ENCODE measurements around the gene NCOR2. TPM values are rescaled to one million over a fixed set of nuclear protein-coding genes. Genes with fewer than 3 reads are reported as not detected.
A peak's percentile ranks its signal among the peaks of the same experiment; 100 is the strongest.

The NCOR2 gene
- total and polyA plus RNA-seq, 2 of the 4 experiments (the other 2 are of a cell fraction) = 12.9 to 40.8 TPM

DNA sequence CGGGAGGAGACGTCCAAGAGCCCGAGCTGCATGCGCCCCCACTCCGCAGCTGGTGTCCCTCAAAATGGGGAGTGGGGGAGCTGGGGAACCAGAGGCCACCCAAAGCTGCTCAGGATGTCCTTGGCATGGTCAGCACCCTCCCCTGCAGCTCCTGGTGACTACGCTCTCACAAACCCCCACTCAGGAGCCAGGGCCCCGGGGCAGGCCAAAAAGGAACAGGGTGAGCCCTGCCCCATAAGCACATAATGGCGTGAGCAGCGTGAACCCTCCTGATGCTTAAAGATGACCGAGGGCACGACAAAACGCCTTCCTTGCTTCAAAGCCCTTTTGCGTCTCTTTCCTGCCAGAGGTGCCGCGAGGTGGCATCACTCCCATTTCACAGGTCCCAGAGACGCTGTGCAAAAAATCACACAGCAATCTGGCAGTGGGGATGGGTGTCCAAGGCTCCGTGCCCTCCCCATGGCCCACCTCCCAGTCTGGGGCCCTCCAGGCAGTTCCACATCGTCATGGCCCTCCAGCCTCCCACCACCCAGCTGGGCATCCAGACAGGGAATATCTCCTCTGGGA is 13.5 kb downstream of the NCOR2 start:
- 100% methylated on average over 6 of the region's 18 CpGs; no CpG with 5 or more reads in 1 of the 2 experiments for WGBS, 2 experiments (ENCODE audit: extremely low coverage in 2 of 2, insufficient read length in 1 of 2)
- intact Hi-C loops (cut with micrococcal nuclease) = no loop called here
- H3K9me1 ChIP-seq (ENCODE audit: insufficient read depth, low read length) = peaks cover 12% of the 10 kb centered on the region; the same call in 1 of the 2 replicates
- H3K9ac ChIP-seq (ENCODE audit: low read depth, low read length) = no peak overlapping the region
- BruUV-seq (replicated peaks) = no TSS peak
- peaks cover 100% of the 10 kb centered on the region for H4K20me1 ChIP-seq (ENCODE audit: insufficient read depth, low read length)
- ChIA-PET CTCF (no interaction called here), POLR2A (ENCODE audit: unreplicated experiment) (no interaction called here)
- H3K18ac ChIP-seq (ENCODE audit: low read depth, low read length) = no peak overlapping the region
- H3K4me2 ChIP-seq (ENCODE audit: low read depth, low read length) = no peak overlapping the region
- H3K27ac ChIP-seq (ENCODE audit: insufficient read depth, low read length) = no peak overlapping the region
- H2BK120ac ChIP-seq (ENCODE audit: low read depth, low read length) = no peak overlapping the region
- peaks cover 18 to 93% of the 10 kb centered on the region in 2 experiments for H3K79me1 ChIP-seq (ENCODE audit: low read depth in 1 of 2, low read length in 2 of 2)
- TF ChIP-seq RCOR1 (IDR thresholded peaks at IDR 0.05; ENCODE audit: insufficient replicate concordance, low read length) = no peak
- no peak for TF ChIP-seq BHLHE40 (IDR thresholded peaks at IDR 0.05; ENCODE audit: low read depth, low read length)
- no peak for TF ChIP-seq POLR2A (IDR thresholded peaks at IDR 0.05; ENCODE audit: low read depth, low read length)
- no peak for TF ChIP-seq CEBPB (IDR thresholded peaks at IDR 0.05; ENCODE audit: low read depth, low read length)
- TF ChIP-seq, protein P1, sequence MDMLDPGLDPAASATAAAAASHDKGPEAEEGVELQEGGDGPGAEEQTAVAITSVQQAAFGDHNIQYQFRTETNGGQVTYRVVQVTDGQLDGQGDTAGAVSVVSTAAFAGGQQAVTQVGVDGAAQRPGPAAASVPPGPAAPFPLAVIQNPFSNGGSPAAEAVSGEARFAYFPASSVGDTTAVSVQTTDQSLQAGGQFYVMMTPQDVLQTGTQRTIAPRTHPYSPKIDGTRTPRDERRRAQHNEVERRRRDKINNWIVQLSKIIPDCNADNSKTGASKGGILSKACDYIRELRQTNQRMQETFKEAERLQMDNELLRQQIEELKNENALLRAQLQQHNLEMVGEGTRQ (IDR thresholded peaks at IDR 0.05; ENCODE audit: low read depth, low read length) = no peak
- no peak for TF ChIP-seq MAZ (IDR thresholded peaks at IDR 0.05; ENCODE audit: borderline replicate concordance, low read depth, low read length)
- TF ChIP-seq MAFK (IDR thresholded peaks at IDR 0.05; ENCODE audit: low read depth, low read length) = no peak
- TF ChIP-seq SMC3 (IDR thresholded peaks at IDR 0.05; ENCODE audit: low read depth, low read length) = no peak
- TF ChIP-seq, protein P2, sequence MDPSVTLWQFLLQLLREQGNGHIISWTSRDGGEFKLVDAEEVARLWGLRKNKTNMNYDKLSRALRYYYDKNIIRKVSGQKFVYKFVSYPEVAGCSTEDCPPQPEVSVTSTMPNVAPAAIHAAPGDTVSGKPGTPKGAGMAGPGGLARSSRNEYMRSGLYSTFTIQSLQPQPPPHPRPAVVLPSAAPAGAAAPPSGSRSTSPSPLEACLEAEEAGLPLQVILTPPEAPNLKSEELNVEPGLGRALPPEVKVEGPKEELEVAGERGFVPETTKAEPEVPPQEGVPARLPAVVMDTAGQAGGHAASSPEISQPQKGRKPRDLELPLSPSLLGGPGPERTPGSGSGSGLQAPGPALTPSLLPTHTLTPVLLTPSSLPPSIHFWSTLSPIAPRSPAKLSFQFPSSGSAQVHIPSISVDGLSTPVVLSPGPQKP (IDR thresholded peaks at IDR 0.05; ENCODE audit: borderline replicate concordance, low read depth, low read length) = no peak
- TF ChIP-seq NFE2L2 (IDR thresholded peaks at IDR 0.05; ENCODE audit: low read depth, low read length) = no peak
- TF ChIP-seq, protein P3, sequence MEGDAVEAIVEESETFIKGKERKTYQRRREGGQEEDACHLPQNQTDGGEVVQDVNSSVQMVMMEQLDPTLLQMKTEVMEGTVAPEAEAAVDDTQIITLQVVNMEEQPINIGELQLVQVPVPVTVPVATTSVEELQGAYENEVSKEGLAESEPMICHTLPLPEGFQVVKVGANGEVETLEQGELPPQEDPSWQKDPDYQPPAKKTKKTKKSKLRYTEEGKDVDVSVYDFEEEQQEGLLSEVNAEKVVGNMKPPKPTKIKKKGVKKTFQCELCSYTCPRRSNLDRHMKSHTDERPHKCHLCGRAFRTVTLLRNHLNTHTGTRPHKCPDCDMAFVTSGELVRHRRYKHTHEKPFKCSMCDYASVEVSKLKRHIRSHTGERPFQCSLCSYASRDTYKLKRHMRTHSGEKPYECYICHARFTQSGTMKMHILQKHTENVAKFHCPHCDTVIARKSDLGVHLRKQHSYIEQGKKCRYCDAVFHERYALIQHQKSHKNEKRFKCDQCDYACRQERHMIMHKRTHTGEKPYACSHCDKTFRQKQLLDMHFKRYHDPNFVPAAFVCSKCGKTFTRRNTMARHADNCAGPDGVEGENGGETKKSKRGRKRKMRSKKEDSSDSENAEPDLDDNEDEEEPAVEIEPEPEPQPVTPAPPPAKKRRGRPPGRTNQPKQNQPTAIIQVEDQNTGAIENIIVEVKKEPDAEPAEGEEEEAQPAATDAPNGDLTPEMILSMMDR (conservative IDR thresholded peaks at IDR 0.05; ENCODE audit: low read depth, low read length) = no peak
- no peak for TF ChIP-seq FOS (IDR thresholded peaks at IDR 0.05; ENCODE audit: low read depth, low read length)
- no peak for TF ChIP-seq MXI1 (IDR thresholded peaks at IDR 0.05; ENCODE audit: borderline replicate concordance, low read depth, low read length)
- no peak for TF ChIP-seq RAD21 (IDR thresholded peaks at IDR 0.05; ENCODE audit: low read length)
- no peak for TF ChIP-seq CHD1 (IDR thresholded peaks at IDR 0.05; ENCODE audit: low read depth, low read length)
- TF ChIP-seq RFX5 (IDR thresholded peaks at IDR 0.05; ENCODE audit: low read depth, low read length) = no peak
- H2BK15ac ChIP-seq (ENCODE audit: low read depth, low read length) = no peak overlapping the region
- H3K4me3 ChIP-seq (ENCODE audit: insufficient read depth, low read depth, low read length) = no peak overlapping the region
- no peak overlapping the region for H3K4ac ChIP-seq (ENCODE audit: low read depth, low read length)
- H3K36me3 ChIP-seq (ENCODE audit: control insufficient read depth, insufficient read depth, low read length) = no peaks in the 10 kb centered on the region
- peaks cover 27% of the 10 kb centered on the region for H3K4me1 ChIP-seq (ENCODE audit: control insufficient read depth, insufficient read depth, low read length)
- H3K23ac ChIP-seq (ENCODE audit: low read depth, low read length) = no peak overlapping the region
- H4K91ac ChIP-seq (ENCODE audit: insufficient read depth, low read depth, low read length) = no peak overlapping the region
- peak overlapping the region; percentile 9; the same call in 1 of the 2 replicates for H2AK5ac ChIP-seq (ENCODE audit: low read depth, low read length)
- ATAC-seq (ENCODE audit: low read depth) (no peak), DNase-seq (no peak)
- H3K14ac ChIP-seq (replicated peaks; ENCODE audit: low read depth, low read length) = no peak overlapping the region
- no peak overlapping the region for H2BK20ac ChIP-seq (ENCODE audit: low read depth, low read length)
- H4K8ac ChIP-seq (ENCODE audit: low read depth in 2 of 2, low read length in 2 of 2) = no peak overlapping the region
- H2AK9ac ChIP-seq (replicated peaks; ENCODE audit: low read depth, low read length, poor library complexity) = peak overlapping the region; percentile 10
- in situ Hi-C loops (cut with MboI; ENCODE audit: low sequenced_read_pairs) = no loop called here
- no peak overlapping the region for H3K56ac ChIP-seq (ENCODE audit: extremely low read depth, insufficient read depth, low read length)
- no peak overlapping the region for H4K5ac ChIP-seq (ENCODE audit: low read depth, low read length)
- no peak overlapping the region for H2AFZ ChIP-seq (replicated peaks; ENCODE audit: low read length, poor library complexity)
- no peaks in the 10 kb centered on the region for H3K9me3 ChIP-seq (ENCODE audit: control insufficient read depth, insufficient read depth, low read length)
- no peaks in the 10 kb centered on the region for H3K27me3 ChIP-seq (ENCODE audit: control insufficient read depth, insufficient read depth, low read length)
- no peak overlapping the region for H2BK5ac ChIP-seq (ENCODE audit: low read depth, low read length, poor library complexity, severe bottlenecking)
- dilution Hi-C loops (cut with HindIII; ENCODE audit: low sequenced_read_pairs, unreplicated experiment) = no loop called here

Data from IMR-90 (cell line).